Ureter (tissue), 1 donor: ENCODE measurements around the gene NHLRC4. TPM values are rescaled to one million over a fixed set of nuclear protein-coding genes. Genes with fewer than 3 reads are reported as not detected.

Experiments
- DNase-seq: peaks from one replicate; pipeline ENCODE4 v3.0.0-alpha.2; 2020; ENCODE audit warnings: low spot score
- total RNA-seq: library from RNA; stranded (reverse); gene quantifications from one replicate; pipeline ENCODE4 v1.2.4, GENCODE V29; 2023
- donor health status: DM: yes; HTN: yes; CAD: no.

NHLRC4 gene
- total RNA-seq, 1 donor from 2014 or later, result 0.36 TPM

GRCh38 chr16:553601-554296, 13.1 kb upstream of the NHLRC4 start:
- DNase-seq, result no peak

GRCh38 chr16:554297-554621, 12.5 kb upstream of the NHLRC4 start:
- no peak for DNase-seq

GRCh38 chr16:554640-555365, 12.0 kb upstream of the NHLRC4 start:
- peak; percentile 61 for DNase-seq

GRCh38 chr16:555528-556473, 11.0 kb upstream of the NHLRC4 start:
- DNase-seq, result no peak

GRCh38 chr16:556474-557173, 10.2 kb upstream of the NHLRC4 start:
- DNase-seq, result no peak

GRCh38 chr16:557463-558297, 9.1 kb upstream of the NHLRC4 start:
- DNase-seq, result no peak

- DNase-seq, result no peak
These were observed 8.3 kb upstream of the NHLRC4 start for GRCh38 chr16:558298-559020.

GRCh38 chr16:559021-559380, 7.8 kb upstream of the NHLRC4 start:
- DNase-seq, result no peak

GRCh38 chr16:559411-560203, 7.2 kb upstream of the NHLRC4 start:
- DNase-seq, result no peak

- DNase-seq, result no peak
These were observed 6.6 kb upstream of the NHLRC4 start, which contains the start of gene PRR35 for GRCh38 chr16:560204-560700. Gene PRR35 (plus strand): TSS chr16:560394. CDS start chr16:563295, 2,901 bp downstream.

- no peak for DNase-seq
These were observed 5.9 kb upstream of the NHLRC4 start for GRCh38 chr16:560701-561412.

- DNase-seq, result no peak
These were observed 5.4 kb upstream of the NHLRC4 start for GRCh38 chr16:561413-561794.

- no peak for DNase-seq
These were observed 4.6 kb upstream of the NHLRC4 start for GRCh38 chr16:561957-562938.

- DNase-seq, result no peak
These were observed 3.6 kb upstream of the NHLRC4 start for GRCh38 chr16:563072-563644.

- no peak for DNase-seq
These were observed 2.0 kb upstream of the NHLRC4 start for GRCh38 chr16:564690-565418.
